ENCODE results near the gene PLXNA3. TPM values are rescaled to one million over a fixed set of nuclear protein-coding genes. Genes with fewer than 3 reads are reported as not detected.

PLXNA3 gene
- 58.9 and 69.5 TPM in 2 replicates for total RNA-seq

- ChIA-PET POLR2A (interaction anchor here (0.6 to 3.0 kb wide), 13 partner anchors 10 to 69 kb away, joined by 3 to 27 read pairs (median 5); partner anchors contain the start of genes ATP6AP1, FAM3A, LAGE3 and RPL10), CTCF (interaction anchor here (0.7 to 1.4 kb wide), 2 partner anchors 69 to 85 kb away, joined by 3 read pairs; no protein-coding TSS in a partner anchor)
- H3K36me3 Mint-ChIP-seq (ENCODE audit: low read depth) = peaks cover 19% of the 10 kb centered on the region
- H3K27ac Mint-ChIP-seq = peak within 1 kb of the TSS; percentile 94
- ATAC-seq (ENCODE audit: low read depth) (peak; percentile 84), DNase-seq (peak; percentile 75)
- TF ChIP-seq, protein P1, sequence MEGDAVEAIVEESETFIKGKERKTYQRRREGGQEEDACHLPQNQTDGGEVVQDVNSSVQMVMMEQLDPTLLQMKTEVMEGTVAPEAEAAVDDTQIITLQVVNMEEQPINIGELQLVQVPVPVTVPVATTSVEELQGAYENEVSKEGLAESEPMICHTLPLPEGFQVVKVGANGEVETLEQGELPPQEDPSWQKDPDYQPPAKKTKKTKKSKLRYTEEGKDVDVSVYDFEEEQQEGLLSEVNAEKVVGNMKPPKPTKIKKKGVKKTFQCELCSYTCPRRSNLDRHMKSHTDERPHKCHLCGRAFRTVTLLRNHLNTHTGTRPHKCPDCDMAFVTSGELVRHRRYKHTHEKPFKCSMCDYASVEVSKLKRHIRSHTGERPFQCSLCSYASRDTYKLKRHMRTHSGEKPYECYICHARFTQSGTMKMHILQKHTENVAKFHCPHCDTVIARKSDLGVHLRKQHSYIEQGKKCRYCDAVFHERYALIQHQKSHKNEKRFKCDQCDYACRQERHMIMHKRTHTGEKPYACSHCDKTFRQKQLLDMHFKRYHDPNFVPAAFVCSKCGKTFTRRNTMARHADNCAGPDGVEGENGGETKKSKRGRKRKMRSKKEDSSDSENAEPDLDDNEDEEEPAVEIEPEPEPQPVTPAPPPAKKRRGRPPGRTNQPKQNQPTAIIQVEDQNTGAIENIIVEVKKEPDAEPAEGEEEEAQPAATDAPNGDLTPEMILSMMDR (IDR thresholded peaks at IDR 0.05) = no peak
- H3K4me1 Mint-ChIP-seq = peaks cover 14% of the 10 kb centered on the region
- no peaks in the 10 kb centered on the region for H3K27me3 Mint-ChIP-seq
- intact Hi-C loops (cut with micrococcal nuclease) = loop anchor here (5.0 to 10.0 kb wide), 2 partner anchors 34 to 56 kb away; partner anchors contain the start of genes FAM3A and SLC10A3
- H3K4me3 Mint-ChIP-seq = peak within 1 kb of the TSS; percentile 93
- H3K9me3 Mint-ChIP-seq = no peaks in the 10 kb centered on the region
Observed at GRCh38 chrX:154458116-154458953, at the start of gene PLXNA3. TSS of gene PLXNA3 (plus strand) at chrX:154458281. CDS start at chrX:154460184, 1,903 bp downstream.

DNA sequence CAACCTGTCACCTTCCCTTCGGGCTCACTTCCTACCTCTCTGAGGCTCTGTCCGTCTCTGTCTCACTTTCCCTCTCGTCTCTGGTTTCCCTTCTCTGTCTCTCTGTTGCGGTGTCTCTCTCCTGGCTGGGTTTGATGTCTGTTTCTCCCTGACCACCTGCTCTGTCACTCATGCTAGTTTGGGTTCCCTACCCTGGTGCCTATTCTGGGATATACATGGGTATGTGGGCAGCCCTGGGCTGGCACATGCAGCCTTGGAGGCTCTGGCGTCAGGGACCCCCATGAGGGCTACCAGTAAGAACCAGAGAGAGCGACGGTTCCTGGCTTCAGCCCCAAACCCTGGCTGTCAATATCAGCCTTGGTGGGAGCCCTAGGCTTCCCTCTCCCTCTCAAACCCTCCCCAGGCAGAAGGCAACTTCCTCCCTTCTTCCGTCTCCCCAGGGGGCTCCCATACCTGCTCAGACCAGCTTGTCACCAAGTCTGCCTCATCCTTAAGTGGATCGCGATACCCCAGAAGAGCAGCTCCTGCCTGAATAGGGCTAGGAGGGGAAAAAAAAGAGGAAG, 49.3 kb upstream of the PLXNA3 start:
- Mint-ChIP-seq H3K36me3 (ENCODE audit: low read depth) (peaks cover 2% of the 10 kb centered on the region), H3K27me3 (no peaks in the 10 kb centered on the region), H3K9me3 (no peaks in the 10 kb centered on the region), H3K4me3 (peak overlapping the region; percentile 75), H3K4me1 (peaks cover 22% of the 10 kb centered on the region), H3K27ac (peak overlapping the region; percentile 87)
- ChIA-PET POLR2A (interaction anchor here (0.5 to 7.3 kb wide), 6 partner anchors 10 to 342 kb away, joined by 3 to 125 read pairs (median 8); partner anchors contain the start of genes ATP6AP1, GAB3, RPL10 and SLC10A3), CTCF (interaction anchor here (1.0 kb wide), 1 partner anchor 10 kb away, joined by 4 read pairs; the partner anchor contains the start of gene RPL10)
- DNase-seq (no peak), ATAC-seq (ENCODE audit: low read depth) (peak; percentile 2)
- intact Hi-C loops (cut with micrococcal nuclease) = loop anchor here (1.0 kb wide), 1 partner anchor 7 kb away; no protein-coding TSS in a partner anchor
- TF ChIP-seq, protein P1 (IDR thresholded peaks at IDR 0.05) = no peak

GRCh38 chrX:154409222-154409871, 48.7 kb upstream of the PLXNA3 start, which contains the start of gene DNASE1L1:
TSS of gene DNASE1L1 (minus strand) at chrX:154409254. CDS start at chrX:154405568, 3,686 bp downstream.
- Mint-ChIP-seq H3K9me3 (no peaks in the 10 kb centered on the region), H3K36me3 (ENCODE audit: low read depth) (peaks cover 5% of the 10 kb centered on the region), H3K4me1 (peaks cover 22% of the 10 kb centered on the region), H3K27me3 (no peaks in the 10 kb centered on the region), H3K4me3 (peak within 1 kb of the TSS; percentile 75), H3K27ac (peak within 1 kb of the TSS; percentile 87)
- intact Hi-C loops (cut with micrococcal nuclease) = loop anchor here (1.0 kb wide), 1 partner anchor 8 kb away; no protein-coding TSS in a partner anchor
- CTCF ChIA-PET = interaction anchor here (1.0 kb wide), 1 partner anchor 11 kb away, joined by 4 read pairs; the partner anchor contains the start of gene RPL10
- TF ChIP-seq, protein P1 (IDR thresholded peaks at IDR 0.05) = no peak
- POLR2A ChIA-PET = interaction anchor here (0.5 to 7.3 kb wide), 7 partner anchors 10 to 342 kb away, joined by 3 to 125 read pairs (median 7); partner anchors contain the start of genes ATP6AP1, GAB3, RPL10 and SLC10A3
- DNase-seq (peak; percentile 38), ATAC-seq (ENCODE audit: low read depth) (peak; percentile 45)

GRCh38 chrX:154411981-154412340, 46.1 kb upstream of the PLXNA3 start:
- H3K4me1 Mint-ChIP-seq = peaks cover 24% of the 10 kb centered on the region
- H3K36me3 Mint-ChIP-seq (ENCODE audit: low read depth) = peaks cover 7% of the 10 kb centered on the region
- ATAC-seq (ENCODE audit: low read depth) (peak; percentile 53), DNase-seq (peak; percentile 33)
- CTCF ChIA-PET = no interaction called here
- H3K27ac Mint-ChIP-seq = peak overlapping the region; percentile 79
- H3K9me3 Mint-ChIP-seq = no peaks in the 10 kb centered on the region
- intact Hi-C loops (cut with micrococcal nuclease) = loop anchor here (1.0 kb wide), 2 partner anchors 16 to 43 kb away; partner anchors contain the start of gene ATP6AP1
- H3K27me3 Mint-ChIP-seq = no peaks in the 10 kb centered on the region
- H3K4me3 Mint-ChIP-seq = peak overlapping the region; percentile 77
- TF ChIP-seq, protein P1 (IDR thresholded peaks at IDR 0.05) = no peak
- POLR2A ChIA-PET = interaction anchor here (0.7 to 7.3 kb wide), 14 partner anchors 14 to 135 kb away, joined by 3 to 125 read pairs (median 4); partner anchors contain the start of genes ATP6AP1, EMD, FAM50A and G6PD

Measured in activated B cell treated with CpG ODN at 0.5 μM for 24 hours (primary cell).